ENCODE results near the gene C15orf39.
"Not testable (repeated sequence)": the region's sequence is repeated elsewhere in the genome, so short reads cannot be mapped to it uniquely, and the experiment has no call there.

C15orf39 gene
- total RNA-seq: 17.2 to 28.4 reads per million in 2 experiments

DNA sequence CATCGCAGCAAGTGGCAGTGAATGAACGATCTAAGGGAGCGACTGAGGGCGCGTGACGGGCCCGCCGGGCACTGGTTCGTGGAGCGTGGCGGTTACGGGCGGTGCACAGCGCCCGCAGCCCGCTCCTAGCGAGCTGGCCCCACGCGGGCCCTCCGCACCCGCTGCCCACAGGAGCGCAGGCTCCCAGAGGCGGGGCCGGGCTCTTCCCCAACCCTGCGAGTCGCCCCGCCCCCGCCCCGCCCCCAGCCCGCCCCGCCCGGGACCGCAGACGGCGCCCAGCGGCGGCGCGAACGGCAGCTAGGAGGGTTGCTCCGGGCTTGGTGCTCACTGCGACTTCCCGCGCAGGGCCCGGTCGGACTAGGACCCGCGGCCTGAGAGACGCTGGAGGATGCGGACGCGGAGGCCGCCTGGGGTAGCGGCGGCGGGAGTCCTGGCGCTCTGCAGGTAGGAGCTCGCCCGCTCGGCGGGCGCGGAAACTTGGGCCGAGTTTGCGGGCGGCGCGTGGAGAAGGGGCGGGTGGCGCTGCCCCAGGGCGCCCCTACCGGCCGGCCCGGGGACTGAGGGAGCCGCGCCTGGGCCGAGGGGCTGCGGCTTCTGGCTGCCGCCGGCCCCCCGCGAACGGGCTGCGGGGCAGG is at the start of gene C15orf39:
C15orf39 (plus strand) TSS at position 267 of the 635 bp plus-strand sequence. CDS start 4,167 bp downstream, outside the sequence.
- DNase-seq (ENCODE audit: low read depth): peak; percentile 62

DNA sequence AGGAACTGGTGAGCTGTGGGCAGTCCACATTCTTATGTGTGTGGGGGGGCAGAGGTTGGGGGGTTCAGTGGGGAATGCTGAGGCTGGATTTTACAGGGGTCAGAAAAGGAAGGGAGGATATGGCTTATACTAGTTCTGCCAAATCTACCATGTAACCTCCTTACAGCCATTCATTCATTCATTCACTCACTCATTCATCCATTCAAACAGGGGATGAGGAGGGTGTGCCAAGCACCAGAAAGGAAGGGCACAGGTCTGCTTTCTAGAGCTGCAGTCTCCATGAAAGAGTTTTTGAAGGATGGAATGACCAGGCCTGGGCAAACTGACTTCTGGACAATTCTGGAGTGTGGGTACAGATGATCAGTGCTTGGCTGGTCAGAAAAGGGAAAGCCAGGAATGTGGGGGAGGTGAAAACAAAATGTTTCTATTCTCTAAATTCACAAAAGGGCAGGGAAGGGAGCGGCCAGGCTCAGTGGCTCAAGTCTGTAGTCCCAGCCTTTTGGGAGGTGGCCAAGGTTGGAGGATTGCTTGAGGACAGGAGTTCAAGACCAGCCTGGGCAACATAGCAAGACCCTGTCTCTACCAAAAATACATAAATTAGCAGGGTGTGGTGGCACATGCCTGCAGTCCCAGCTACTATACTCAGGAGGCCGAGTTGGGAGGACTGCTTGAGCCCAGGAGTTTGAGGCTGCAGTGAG is 49.2 kb upstream of the C15orf39 start:
- DNase-seq (ENCODE audit: low read depth): no peak

DNA sequence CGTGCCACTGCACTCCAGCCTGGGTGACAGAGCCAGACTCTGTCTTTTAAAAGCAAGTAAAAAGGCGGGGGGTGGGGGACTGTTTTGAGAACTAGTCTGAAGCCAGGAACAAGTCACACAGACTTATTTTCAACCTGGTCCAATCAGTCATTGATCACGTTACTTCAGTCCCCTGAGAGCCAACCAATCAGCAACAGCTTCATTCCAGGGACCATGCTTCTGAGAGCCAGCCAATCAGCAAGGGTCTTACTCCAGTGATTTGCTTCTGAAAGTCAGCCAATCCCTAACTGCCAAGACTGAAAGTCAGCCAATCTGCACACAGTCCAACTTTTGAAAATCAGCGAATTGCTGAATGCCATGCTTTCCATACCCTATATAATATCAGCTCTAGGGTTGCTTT is 48.6 kb upstream of the C15orf39 start:
- no peak for DNase-seq (ENCODE audit: low read depth)

DNA sequence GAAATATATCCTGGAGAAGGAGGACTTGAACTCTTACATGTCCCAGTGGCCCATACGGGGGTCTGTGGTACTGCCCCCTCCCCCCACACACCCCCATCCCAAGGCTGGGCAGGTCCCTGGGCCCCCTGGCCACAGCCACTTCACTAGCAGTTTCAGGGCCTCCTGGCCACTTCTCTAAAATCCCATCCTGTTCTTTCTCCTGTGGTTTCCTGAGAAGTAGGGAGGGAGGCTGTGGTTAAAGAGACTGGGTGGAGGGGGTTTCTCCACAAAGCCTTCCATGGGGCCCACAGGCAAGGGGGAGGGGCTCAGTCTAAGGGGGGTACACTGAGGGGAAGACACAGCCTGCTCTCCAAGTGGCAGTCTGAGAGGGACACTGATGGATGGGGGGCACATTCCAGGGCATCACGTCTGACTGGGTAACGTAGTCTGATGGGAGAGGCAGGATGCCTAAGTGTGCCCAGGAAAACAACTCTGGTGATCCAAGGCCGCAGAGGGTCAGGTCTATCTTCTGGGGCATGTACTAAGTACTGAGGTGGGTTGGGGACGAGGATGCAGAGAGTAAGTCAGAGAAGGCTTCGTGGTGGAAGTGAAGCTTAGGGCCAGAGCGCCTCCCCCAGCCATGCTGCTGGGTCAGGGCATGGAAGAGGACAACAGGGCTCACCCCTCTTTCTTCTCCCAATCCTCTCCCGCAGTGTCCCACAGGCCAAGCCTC is 48.0 kb upstream of the C15orf39 start:
- no peak for DNase-seq (ENCODE audit: low read depth)

DNA sequence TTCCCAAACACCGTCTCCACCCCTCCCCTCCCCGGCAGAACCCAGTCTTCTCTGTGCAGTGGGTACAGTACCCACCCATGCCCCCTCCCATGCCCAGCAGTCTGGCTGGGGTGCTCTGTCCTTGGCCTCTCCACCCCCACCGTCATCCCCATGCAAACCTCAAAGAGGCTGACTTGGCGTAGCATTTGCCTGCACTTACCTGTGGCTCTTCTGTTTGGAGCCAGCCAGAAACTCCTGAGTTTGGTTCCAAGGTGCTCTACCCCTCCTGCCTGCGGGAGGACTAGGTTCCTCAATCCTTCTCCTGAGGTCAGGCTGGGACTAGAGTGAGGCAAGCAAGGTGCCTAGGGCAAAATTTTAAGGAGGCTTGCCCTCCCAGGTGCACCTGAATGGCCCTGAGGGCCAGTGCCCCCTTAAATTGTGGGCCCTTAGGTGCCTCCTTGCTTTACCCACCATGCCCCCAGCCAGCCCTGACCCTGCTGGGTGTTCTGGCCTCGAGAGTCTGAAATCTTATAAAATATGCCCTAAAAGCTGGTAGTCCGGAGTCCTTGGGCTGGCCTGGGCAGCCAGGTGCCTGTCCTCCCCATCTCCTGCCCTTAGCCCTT is 47.1 kb upstream of the C15orf39 start:
- no peak for DNase-seq (ENCODE audit: low read depth)

DNA sequence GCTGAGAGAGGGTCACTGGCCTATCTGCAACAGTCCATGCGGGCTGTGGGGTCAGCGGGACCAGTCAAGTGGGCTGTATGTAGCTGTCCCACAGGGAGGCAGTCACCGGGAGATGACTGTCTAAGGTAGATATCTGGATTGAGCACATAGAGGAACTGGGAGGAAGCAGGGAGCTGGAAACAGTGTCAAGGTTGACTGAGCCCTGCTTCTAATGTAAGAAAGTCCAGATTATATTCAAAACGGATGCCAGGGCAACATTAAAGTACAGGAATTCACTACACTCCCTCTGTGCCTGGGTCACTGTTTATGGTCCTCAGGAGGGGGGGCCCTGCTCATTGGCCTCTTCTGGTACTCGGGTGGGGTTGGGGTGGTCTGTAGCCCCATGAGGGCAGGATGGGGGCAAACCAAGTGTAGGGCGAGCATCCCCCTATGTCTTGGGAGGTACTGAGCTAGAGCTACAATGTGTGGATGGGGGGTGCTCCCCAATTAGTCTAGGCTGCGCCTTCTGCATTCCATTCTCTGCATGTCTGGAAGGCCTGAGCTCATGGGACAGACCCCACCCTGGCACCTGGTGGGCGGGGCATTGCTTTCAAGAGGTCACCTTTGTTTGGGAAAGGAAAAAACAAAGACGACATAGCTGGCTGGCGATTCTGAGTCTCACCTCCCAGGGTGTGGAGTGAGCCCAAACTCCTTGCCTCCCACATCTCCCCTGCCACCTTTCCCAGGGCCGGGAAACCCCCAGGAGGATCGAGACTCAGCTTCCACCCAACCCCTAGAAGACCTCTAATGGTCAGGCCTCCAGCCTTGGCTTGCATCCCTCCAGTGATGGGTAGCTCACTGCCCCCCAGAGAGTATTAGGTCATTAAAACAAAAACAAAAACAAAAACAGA is 45.1 kb upstream of the C15orf39 start:
- no peak for DNase-seq (ENCODE audit: low read depth)

DNA sequence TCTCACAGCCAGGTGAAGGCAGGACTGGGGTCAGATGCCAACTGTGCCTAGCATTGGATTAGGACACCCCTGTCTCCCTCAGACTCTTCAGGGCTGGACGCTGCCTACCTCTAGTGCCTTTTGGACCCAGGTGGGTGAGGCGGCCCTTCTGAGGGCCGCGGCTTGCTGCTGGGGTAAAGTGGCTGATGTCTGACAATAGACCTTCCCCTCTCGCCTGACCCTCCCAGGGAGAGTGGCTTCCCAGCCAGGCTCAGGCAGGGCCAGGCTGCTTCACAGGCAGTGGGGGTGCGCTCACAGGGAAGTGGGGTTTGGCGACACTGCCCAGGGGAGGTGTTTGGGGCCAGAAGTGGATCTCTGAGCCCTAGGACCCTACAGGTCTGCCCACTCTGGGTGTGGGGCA is 43.3 kb upstream of the C15orf39 start:
- no peak for DNase-seq (ENCODE audit: low read depth)

DNA sequence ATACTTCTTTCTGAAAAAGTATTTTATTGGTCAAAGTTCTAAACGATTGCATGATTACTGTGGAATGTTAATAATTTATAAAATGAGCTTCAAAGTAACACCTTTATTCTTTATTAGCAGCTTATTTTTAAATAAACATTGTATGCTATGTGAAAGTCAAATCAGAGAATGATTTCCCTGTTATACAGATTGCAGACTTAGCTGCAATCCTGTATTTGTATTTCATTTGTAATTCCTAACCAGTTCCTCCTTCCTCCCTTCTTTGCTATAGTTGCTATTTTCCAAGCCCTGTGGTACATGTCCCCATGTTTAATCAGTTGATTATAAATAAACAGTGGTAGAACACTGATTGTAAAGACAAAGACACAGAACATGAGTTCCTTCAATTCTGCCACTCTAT is 42.4 kb upstream of the C15orf39 start:
- DNase-seq (ENCODE audit: low read depth): no peak

DNA sequence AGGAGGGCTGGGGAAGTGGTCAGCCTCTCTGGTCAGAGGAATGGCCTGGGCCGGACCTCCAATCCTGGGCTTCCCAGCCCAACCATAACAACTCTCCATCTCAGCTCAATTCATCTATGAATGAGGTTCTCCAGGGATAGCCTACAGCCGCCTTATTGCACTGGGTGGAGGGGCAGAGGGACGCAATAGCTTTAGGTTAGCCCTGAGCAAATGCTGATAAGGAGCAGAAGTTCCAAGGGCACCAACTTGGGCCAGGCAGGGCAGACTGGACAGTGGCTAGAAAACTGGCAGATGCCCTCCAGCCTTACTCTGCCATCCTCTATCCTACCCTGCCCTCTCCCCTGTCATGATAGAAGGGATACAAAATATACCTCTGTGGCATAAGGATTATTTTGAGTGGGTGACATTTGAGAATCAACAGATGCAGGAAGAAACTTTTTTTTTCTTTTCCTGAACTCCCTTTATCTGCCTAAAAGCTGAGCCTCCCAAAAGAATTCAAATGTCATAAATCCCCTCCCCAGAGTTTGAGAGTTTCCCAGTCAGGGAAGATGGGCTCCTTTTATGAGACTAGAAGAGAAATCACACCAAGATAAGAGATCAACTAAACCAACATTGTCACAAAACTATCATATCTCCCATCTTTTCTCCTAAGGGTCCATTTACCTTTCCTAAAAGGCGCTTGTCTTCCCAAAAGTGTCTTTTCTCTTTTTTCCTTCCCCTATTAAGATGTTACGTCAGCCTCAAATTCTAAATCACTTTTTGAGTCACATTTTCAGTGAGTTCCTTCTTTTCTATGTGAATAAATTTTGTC is 40.4 kb upstream of the C15orf39 start:
- no peak for DNase-seq (ENCODE audit: low read depth)

DNA sequence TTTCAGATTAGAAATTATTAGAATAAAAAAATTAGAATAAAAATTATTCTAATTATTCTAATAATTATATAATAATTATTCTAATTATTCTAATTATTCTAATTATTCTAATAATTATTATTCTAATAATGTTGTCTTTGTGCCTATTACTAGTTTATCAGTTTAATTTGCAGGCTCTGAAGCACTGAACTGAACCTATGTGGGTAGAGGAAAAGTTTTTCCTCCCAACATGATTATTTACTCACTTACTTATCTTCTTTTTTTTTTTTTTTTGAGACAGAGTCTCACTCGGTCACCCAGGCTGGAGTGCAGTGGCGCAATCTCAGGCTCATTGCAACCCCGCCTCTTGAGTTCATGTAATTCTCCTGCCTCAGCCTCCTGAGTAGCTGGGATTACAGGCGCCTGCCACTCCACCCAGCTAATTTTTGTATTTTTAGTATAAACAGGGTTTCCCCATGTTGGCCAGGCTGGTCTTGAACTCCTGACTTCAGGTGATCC is 39.7 kb upstream of the C15orf39 start:
- DNase-seq (ENCODE audit: low read depth): no peak

DNA sequence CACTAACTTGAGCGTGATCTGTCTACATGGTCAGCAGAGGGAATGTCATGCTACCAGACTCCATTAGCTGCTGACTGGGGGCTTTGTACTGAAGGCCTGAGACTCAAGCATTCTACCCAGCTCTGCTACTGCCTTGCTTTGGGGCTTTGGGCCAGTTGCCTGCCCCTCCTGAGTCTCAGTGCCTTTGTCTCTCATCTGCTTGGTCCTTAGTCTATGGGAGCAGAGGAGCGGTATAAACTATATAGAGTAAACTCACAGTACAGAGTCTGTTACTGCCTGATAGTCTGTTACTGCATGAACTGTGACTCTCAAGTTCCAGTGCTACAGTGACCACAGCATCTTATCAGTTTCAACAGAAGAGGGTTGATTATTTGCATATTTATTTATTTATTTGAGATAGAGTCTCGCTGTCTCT is 38.5 kb upstream of the C15orf39 start:
- no peak for DNase-seq (ENCODE audit: low read depth)

DNA sequence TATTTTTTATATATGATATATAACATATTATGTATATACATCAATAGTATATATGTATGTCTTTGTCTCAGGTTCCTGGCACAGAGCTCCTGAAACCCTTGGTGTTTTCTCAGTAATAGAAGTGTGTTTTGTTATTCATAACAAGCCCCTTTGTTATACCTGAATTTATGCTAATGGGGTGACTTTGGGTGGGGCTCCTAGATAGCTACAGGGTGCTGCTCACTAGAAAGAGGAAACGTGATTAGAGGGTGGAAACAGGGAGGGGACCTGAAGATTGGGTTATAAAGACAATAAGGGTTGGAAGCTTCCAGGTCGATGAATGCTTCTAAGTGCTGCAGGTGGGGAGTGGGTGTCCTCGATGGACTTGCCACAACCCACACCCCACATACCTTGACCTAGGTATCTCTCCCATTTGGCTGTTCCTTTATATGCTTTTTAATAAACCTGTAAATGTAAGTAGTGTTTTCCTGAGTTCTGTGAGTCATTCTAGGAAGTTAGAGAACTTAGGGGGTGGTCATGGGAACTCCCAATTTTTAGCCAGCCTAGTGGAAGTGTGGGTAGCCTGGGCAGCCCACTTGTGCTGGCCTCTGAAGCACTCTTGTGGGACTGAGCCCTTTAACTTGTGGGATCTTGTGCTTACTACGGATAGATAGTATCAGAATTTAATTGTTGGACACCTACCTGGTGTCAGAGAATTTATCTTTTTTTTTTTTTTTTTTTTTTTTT is 36.9 kb upstream of the C15orf39 start:
- DNase-seq (ENCODE audit: low read depth): no peak

DNA sequence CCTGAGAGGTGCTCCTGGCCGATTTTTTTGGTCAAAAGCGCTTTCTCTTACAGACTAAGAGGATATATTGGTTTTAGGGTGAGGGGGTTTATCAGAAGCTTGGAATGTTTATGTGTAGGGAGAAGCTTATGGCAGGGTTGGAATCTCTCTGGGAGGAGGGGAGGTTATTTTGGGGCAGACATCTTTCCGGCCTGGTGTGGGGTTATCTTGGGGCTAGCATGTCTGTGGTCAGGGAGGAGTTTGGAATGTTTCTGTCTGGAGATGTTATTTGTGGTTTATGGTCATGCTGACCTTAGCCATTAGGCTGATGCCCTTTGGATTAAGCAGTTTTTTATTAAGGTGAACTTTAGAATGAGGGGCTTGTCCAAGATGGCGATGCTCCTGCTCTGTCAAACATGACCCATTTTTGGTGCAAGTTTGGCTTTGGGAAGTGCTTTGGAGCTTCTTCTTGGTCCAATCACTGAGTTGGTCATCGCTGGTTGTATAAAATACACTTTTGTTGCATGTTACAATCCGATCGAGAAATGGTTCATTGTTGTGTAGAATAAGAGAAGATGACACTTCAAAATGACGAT is 35.1 kb upstream of the C15orf39 start:
- not testable (repeated sequence) for DNase-seq (ENCODE audit: low read depth)

DNA sequence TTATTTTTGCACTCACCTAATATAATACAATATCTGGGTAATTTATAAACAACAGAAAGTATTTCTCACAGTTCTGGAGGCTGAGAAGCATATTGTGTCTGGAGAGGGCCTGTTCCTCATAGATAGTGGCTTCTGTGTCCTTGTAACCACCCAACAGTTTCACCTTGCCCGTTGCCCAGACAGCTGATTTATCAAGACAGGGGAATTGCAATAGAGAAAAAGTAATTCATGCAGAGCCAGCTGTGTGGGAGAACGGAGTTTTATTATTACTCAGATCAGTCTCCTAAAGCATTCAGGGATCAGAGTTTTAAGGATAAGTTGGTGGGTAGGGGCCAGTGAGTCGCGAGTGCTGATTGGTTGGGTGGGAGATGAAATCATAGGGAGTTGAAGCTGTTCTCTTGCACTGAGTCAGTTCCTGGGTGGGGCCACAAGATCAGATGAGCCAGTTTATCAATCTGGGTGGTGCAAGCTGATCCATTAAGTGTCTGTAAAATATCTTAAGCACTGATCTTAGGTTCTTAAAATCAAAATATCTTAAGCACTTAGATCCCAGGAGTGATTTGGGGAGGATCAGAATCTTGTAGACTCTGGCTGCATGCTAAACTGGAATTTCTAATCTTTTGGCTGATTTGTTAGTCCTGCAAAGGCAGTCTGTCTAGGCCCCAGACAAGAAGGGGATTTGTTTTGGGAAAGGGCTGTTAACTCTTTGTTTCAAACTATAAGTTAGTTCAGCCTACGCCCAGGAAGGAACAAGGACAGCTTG is 33.9 kb upstream of the C15orf39 start:
- DNase-seq (ENCODE audit: low read depth): no peak

DNA sequence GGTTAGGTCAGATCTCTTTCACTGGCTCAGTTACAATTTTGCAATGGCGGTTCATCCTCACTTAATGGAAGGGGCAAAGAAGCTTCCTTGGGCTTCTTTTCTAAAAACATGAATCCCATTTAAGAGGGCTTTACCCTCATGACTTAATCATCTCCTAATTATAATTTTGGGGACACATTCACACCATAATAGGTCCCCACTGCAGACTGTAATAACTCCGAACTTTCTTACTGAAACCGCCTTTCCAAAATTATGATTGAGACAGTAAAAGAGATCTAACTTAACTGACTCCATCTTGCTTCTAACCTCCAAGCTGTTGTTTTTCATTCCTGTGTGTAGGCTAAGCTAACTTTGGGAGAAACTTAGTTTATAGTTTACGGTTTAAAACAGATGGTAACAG is 33.3 kb upstream of the C15orf39 start:
- no peak for DNase-seq (ENCODE audit: low read depth)

DNA sequence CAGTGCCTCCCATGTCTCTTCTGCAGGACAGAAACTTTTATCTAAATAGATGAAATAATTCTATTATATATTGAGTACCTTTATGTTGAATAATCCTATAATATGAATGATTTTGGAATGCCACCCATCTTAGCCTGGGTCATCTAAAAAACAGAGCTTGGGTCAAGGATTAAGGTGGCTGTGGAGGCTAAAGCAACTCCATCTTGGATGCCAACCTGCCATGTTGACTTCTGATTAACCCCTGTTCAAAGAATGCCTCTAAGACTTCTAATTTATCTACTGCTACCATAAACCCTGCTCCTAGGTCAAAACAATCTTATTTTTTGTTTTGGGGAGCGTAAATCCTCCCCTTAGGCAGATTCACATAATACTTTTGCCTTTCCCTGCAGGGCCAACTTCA is 31.5 kb upstream of the C15orf39 start:
- DNase-seq (ENCODE audit: low read depth): no peak

DNA sequence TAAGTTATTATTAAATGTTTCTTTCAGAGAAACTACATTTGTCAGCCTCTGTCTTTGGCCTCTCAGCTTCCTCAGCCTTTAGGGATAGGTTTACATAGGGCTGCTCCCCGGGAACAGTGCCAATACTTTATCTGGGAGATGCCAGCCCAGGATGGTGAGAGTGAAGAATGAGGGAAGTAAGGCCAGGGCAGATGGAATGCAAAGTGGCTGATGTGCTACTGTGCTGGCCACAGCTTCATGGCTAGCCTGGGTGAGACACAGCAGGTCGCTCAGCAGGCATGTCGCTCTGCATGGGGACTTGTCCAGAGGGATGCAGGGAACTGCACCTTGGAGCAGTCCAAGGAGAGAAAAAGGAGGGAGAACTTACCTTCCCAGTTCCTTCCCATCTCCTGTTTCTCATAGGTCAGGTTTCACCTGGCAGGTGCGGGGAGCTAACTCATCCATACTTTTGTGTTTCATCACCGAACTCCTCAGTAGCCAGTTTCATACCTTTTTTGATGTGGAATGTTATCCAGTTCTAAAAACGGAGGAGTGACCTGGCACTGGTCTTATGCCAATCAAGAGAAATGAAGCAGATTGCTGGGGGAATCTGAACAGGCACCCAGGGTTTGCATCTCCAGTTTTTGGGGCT is 30.9 kb upstream of the C15orf39 start:
- no peak for DNase-seq (ENCODE audit: low read depth)

DNA sequence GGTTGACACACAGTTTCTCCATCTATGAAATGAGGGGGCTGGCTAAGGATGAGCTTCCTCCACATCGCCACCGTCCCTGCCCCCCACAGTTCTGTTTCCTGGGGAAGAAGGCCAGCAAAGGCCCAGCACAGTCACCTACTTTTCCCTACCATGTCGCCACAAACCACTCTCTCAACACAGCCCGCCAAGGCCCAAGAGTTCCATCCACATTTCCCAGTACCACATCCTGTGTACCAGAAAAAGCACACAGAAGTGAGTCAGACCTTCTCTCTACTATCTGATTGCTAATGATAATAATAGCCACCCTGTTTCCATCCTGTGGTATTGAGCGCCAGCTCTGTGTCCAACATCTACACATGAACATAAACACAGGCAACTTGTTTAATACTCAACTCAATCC is 30.3 kb upstream of the C15orf39 start:
- DNase-seq (ENCODE audit: low read depth): no peak
